ENCODE measurements around the gene TASP1.
"Not testable (repeated sequence)": the region's sequence is repeated elsewhere in the genome, so short reads cannot be mapped to it uniquely, and the experiment has no call there.

DNA sequence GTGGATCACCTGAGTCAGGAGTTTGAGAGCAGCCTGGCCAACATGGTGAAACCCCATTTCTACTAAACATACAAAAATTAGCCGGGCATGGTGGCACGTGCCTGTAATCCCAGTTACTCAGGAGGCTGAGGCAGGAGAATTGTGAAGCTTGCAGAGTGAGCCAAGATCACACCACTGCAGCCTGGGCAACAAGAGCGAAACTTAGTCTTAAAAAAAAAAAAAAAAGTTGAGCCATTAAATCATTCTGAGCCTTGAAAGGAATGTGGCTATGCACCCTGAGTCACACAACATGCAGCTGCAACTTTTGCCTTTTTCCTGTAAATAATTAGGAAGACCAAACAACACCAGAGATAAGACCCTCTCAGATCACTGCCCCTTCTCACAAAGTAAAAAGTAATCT is 11.2 kb downstream of the TASP1 start:
- TF ChIP-seq, protein P1, sequence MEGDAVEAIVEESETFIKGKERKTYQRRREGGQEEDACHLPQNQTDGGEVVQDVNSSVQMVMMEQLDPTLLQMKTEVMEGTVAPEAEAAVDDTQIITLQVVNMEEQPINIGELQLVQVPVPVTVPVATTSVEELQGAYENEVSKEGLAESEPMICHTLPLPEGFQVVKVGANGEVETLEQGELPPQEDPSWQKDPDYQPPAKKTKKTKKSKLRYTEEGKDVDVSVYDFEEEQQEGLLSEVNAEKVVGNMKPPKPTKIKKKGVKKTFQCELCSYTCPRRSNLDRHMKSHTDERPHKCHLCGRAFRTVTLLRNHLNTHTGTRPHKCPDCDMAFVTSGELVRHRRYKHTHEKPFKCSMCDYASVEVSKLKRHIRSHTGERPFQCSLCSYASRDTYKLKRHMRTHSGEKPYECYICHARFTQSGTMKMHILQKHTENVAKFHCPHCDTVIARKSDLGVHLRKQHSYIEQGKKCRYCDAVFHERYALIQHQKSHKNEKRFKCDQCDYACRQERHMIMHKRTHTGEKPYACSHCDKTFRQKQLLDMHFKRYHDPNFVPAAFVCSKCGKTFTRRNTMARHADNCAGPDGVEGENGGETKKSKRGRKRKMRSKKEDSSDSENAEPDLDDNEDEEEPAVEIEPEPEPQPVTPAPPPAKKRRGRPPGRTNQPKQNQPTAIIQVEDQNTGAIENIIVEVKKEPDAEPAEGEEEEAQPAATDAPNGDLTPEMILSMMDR (IDR thresholded peaks at IDR 0.05), result not testable (repeated sequence)
- not testable (repeated sequence) for TF ChIP-seq POLR2A (IDR thresholded peaks at IDR 0.05); EP300 (IDR thresholded peaks at IDR 0.05; ENCODE audit: low read depth); POLR2AphosphoS5 (IDR thresholded peaks at IDR 0.05)

Data from transverse colon (tissue), 4 donors.